ENCODE data around the gene ZNF837. TPM values are rescaled to one million over a fixed set of nuclear protein-coding genes. Genes with fewer than 3 reads are reported as not detected.

The ZNF837 gene
- total and polyA plus RNA-seq, 2 of the 13 experiments (the other 11 are each of a cell fraction or from before 2014, with no cell fraction given): 0.29 to 1.3 TPM

GRCh38 chr19:58326914-58327726, 53.7 kb downstream of the ZNF837 start, which contains the start of gene ZSCAN22 (continued):
- TF ChIP-seq ZBTB40 (IDR thresholded peaks at IDR 0.05): peak; percentile 78
- peak; percentile 92 for TF ChIP-seq ZBTB40 (CRISPR knock-in tag; IDR thresholded peaks at IDR 0.05)
- peak; percentile 68; the same call in 1 of the 2 replicates for TF ChIP-seq ESRRA (CRISPR knock-in tag; IDR thresholded peaks at IDR 0.05; ENCODE audit: low read depth)
- 0 out of 2 replicates have a peak, but pooled peaks have one; percentile 60 for TF ChIP-seq TERF1 (CRISPR knock-in tag; IDR thresholded peaks at IDR 0.05)
- no peak for TF ChIP-seq ZNF709 (CRISPR knock-in tag; IDR thresholded peaks at IDR 0.05)
- TF ChIP-seq ZNF564 (CRISPR knock-in tag; IDR thresholded peaks at IDR 0.05): no peak; the same call in 1 of the 2 replicates
- TF ChIP-seq FOXP4 (CRISPR knock-in tag; IDR thresholded peaks at IDR 0.05): no peak; the same call in 1 of the 2 replicates
- TF ChIP-seq GFI1 (CRISPR knock-in tag; IDR thresholded peaks at IDR 0.05; ENCODE audit: borderline replicate concordance): 0 out of 2 replicates have a peak, but pooled peaks have one; percentile 31
- TF ChIP-seq NFYB (CRISPR knock-in tag; IDR thresholded peaks at IDR 0.05): peak; percentile 26
- TF ChIP-seq ZNF619 (CRISPR knock-in tag; IDR thresholded peaks at IDR 0.05): peak; percentile 89
- peak; percentile 7; the same call in 1 of the 2 replicates for TF ChIP-seq ZNF839 (CRISPR knock-in tag; IDR thresholded peaks at IDR 0.05; ENCODE audit: borderline replicate concordance)
- peak; percentile 96 for TF ChIP-seq ZC3H13 (CRISPR knock-in tag; IDR thresholded peaks at IDR 0.05)
- peak; percentile 82; the same call in 1 of the 2 replicates for TF ChIP-seq ZNF747 (CRISPR knock-in tag; IDR thresholded peaks at IDR 0.05; ENCODE audit: borderline replicate concordance)
- TF ChIP-seq ZNF446 (CRISPR knock-in tag; IDR thresholded peaks at IDR 0.05): no peak
- peak; percentile 91 for TF ChIP-seq ZFP36L1 (CRISPR knock-in tag; IDR thresholded peaks at IDR 0.05)
- TF ChIP-seq EEA1 (CRISPR knock-in tag; IDR thresholded peaks at IDR 0.05; ENCODE audit: borderline replicate concordance): no peak
